Hepatocyte (in vitro differentiated cells): ENCODE data around the gene PLCD3. TPM values are rescaled to one million over a fixed set of nuclear protein-coding genes. Genes with fewer than 3 reads are reported as not detected.
A peak's percentile ranks its signal among the peaks of the same experiment; 100 is the strongest.

ENCODE experiments used
- DNase-seq: peaks from one replicate; pipeline ENCODE4 v3.0.0-alpha.2; 2016; ENCODE audit warnings: low spot score
- H2AFZ ChIP-seq: fragments of 200-600 bp; sonication (generic); 2 replicates; pipeline ENCODE4 v1.6.0; 2016; ENCODE audit warnings: antibody characterized with exemption, mild to moderate bottlenecking
- H3K27ac ChIP-seq: fragments of 200-600 bp; sonication (generic); 2 replicates; pipeline ENCODE4 v1.5.1; 2016; ENCODE audit warnings: mild to moderate bottlenecking
- H3K27me3 ChIP-seq: fragments of 200-600 bp; sonication (generic); 2 replicates; pipeline ENCODE4 v1.6.1; 2016
- H3K36me3 ChIP-seq: fragments of 200-600 bp; sonication (generic); replicated peaks from 2 replicates; pipeline ENCODE4 v1.5.1; 2016; ENCODE audit warnings: low read depth; ENCODE audit not compliant: insufficient read depth
- H3K4me1 ChIP-seq: fragments of 200-600 bp; sonication (generic); 2 replicates; pipeline ENCODE4 v1.5.1; 2016; ENCODE audit warnings: mild to moderate bottlenecking, moderate library complexity; ENCODE audit not compliant: insufficient read depth
- H3K4me2 ChIP-seq: fragments of 200-600 bp; sonication (generic); 2 replicates; pipeline ENCODE4 v1.6.0; 2016
- H3K4me3 ChIP-seq: fragments of 200-600 bp; sonication (generic); 2 replicates; pipeline ENCODE4 v1.5.1; 2016; ENCODE audit warnings: mild to moderate bottlenecking
- H3K79me2 ChIP-seq: fragments of 200-600 bp; sonication (generic); 2 replicates; pipeline ENCODE4 v1.6.0; 2017; ENCODE audit warnings: mild to moderate bottlenecking
- H3K9me2 ChIP-seq: fragments of 200-600 bp; sonication (generic); replicated peaks from 2 replicates; pipeline ENCODE4 v1.6.0; 2017; ENCODE audit warnings: mild to moderate bottlenecking; ENCODE audit not compliant: insufficient read depth
- H3K9me3 ChIP-seq: fragments of 200-600 bp; sonication (generic); 2 replicates; pipeline ENCODE4 v1.5.1; 2016; ENCODE audit warnings: low read depth, mild to moderate bottlenecking
- H4K20me1 ChIP-seq: fragments of 200-600 bp; sonication (generic); 2 replicates; pipeline ENCODE4 v1.6.0; 2016; ENCODE audit warnings: mild to moderate bottlenecking; ENCODE audit not compliant: insufficient read depth, poor library complexity, severe bottlenecking
- CTCF ChIP-seq: fragments of 200-600 bp; sonication (generic); IDR thresholded peaks from 2 replicates; pipeline ENCODE4 v1.5.1; 2016; ENCODE audit warnings: antibody characterized with exemption, mild to moderate bottlenecking; ENCODE audit not compliant: poor library complexity
- EZH2 ChIP-seq: fragments of 200-600 bp; sonication (generic); IDR thresholded peaks from 2 replicates; pipeline ENCODE4 v1.6.1; 2016; ENCODE audit warnings: antibody characterized with exemption, mild to moderate bottlenecking, borderline replicate concordance
- EZH2phosphoT487 ChIP-seq: fragments of 200-600 bp; sonication (generic); IDR thresholded peaks from one replicate; pipeline ENCODE4 v1.6.1; 2018; ENCODE audit warnings: antibody characterized with exemption, mild to moderate bottlenecking, low read depth, moderate library complexity; ENCODE audit not compliant: unreplicated experiment, severe bottlenecking
- WGBS: methylation state at CpG from one replicate; pipeline ENCODE4 v1.1.6; 2016; ENCODE audit warnings: low lambda C conversion rate; ENCODE audit errors: missing lambda C conversion rate; 5-methylcytosine and 5-hydroxymethylcytosine counted together
- polyA plus RNA-seq: library from polyadenylated mRNA; unstranded; fragments of >200 nt; fragmentation: Nextera tagmentation; extraction: Ambion mirVana; gene quantifications from 2 replicates; pipeline ENCODE4 v1.2.1, GENCODE V29; 2016
- total RNA-seq: library from RNA; depleted of rRNA; stranded (reverse); fragments of >200 nt; gene quantifications from 2 replicates; pipeline ENCODE4 v1.2.3, GENCODE V29; 2014

The PLCD3 gene
- total and polyA plus RNA-seq, 2 experiments from 2014 or later = 41.8 to 69.7 TPM

- 1% methylated on average over 52 of the region's 58 CpGs for WGBS
- H4K20me1 ChIP-seq = peaks cover 24% of the 10 kb centered on the region
- peak within 1 kb of the TSS; percentile 38 for H2AFZ ChIP-seq
- H3K9me3 ChIP-seq = no peaks in the 10 kb centered on the region
- peak within 1 kb of the TSS; percentile 90 for H3K4me3 ChIP-seq
- H3K9me2 ChIP-seq = no peaks in the 10 kb centered on the region
- peak within 1 kb of the TSS; percentile 99 for H3K27ac ChIP-seq
- peak within 1 kb of the TSS; percentile 92 for H3K4me2 ChIP-seq
- H3K36me3 ChIP-seq = no peaks in the 10 kb centered on the region
- peaks cover 40% of the 10 kb centered on the region for H3K79me2 ChIP-seq
- peak; percentile 100 for DNase-seq
- H3K27me3 ChIP-seq = no peaks in the 10 kb centered on the region
- no peak for TF ChIP-seq CTCF
- no peak for TF ChIP-seq EZH2
- no peak for TF ChIP-seq EZH2phosphoT487
- H3K4me1 ChIP-seq = peaks cover 30% of the 10 kb centered on the region
Observed at GRCh38 chr17:45148183-45149036, 16.1 kb upstream of the PLCD3 start, which contains the start of gene HEXIM1. TSS of gene HEXIM1 (plus strand) at chr17:45148475. CDS start at chr17:45149191, 716 bp downstream.

- under 1% methylated on average over 34 of the region's 38 CpGs for WGBS
- Histone ChIP-seq H3K9me2 (no peaks in the 10 kb centered on the region), H3K79me2 (peaks cover 34% of the 10 kb centered on the region), H3K4me2 (peak overlapping the region; percentile 84), H3K36me3 (no peaks in the 10 kb centered on the region), H3K27ac (peak overlapping the region; percentile 97), H3K4me3 (peak overlapping the region; percentile 25), H3K9me3 (no peaks in the 10 kb centered on the region), H4K20me1 (peaks cover 24% of the 10 kb centered on the region), H3K27me3 (no peaks in the 10 kb centered on the region), H3K4me1 (peaks cover 32% of the 10 kb centered on the region), H2AFZ (peak overlapping the region; percentile 4)
- DNase-seq = peak; percentile 91
- TF ChIP-seq EZH2 (no peak), EZH2phosphoT487 (no peak), CTCF (no peak)
Observed at GRCh38 chr17:45147581-45148182, 15.4 kb upstream of the PLCD3 start.

- peaks cover 24% of the 10 kb centered on the region for H4K20me1 ChIP-seq
- WGBS = 28% methylated on average over 16 of the region's 29 CpGs
- peaks cover 30% of the 10 kb centered on the region for H3K79me2 ChIP-seq
- TF ChIP-seq EZH2phosphoT487 (no peak), EZH2 (no peak), CTCF (no peak)
- peak overlapping the region; percentile 25 for H3K4me3 ChIP-seq
- DNase-seq = peak; percentile 89
- H3K27me3 ChIP-seq = no peaks in the 10 kb centered on the region
- H3K36me3 ChIP-seq = no peaks in the 10 kb centered on the region
- H3K27ac ChIP-seq = peak overlapping the region; percentile 97
- peak overlapping the region; percentile 4 for H2AFZ ChIP-seq
- no peaks in the 10 kb centered on the region for H3K9me2 ChIP-seq
- peak overlapping the region; percentile 84 for H3K4me2 ChIP-seq
- peaks cover 32% of the 10 kb centered on the region for H3K4me1 ChIP-seq
- no peaks in the 10 kb centered on the region for H3K9me3 ChIP-seq
Observed at GRCh38 chr17:45146890-45147580, 14.7 kb upstream of the PLCD3 start.
